Skeletal muscle tissue (tissue), 4 donors: Measurements from ENCODE around the gene KLHDC8A. TPM values are rescaled to one million over a fixed set of nuclear protein-coding genes. Genes with fewer than 3 reads are reported as not detected.
"Not testable (repeated sequence)": the region's sequence is repeated elsewhere in the genome, so short reads cannot be mapped to it uniquely, and the experiment has no call there.

Experiments used
- H3K27ac ChIP-seq: one replicate; pipeline ENCODE4 v1.7.0; 2013; ENCODE audit warnings: mild to moderate bottlenecking, low read depth, low read length, inconsistent platforms
- H3K27me3 ChIP-seq, 3 donors: one replicate each; pipeline ENCODE4 v1.7.0; 2013; ENCODE audit warnings: low read length in 3 of 3; ENCODE audit not compliant: control insufficient read depth in 3 of 3, insufficient read depth in 3 of 3
- H3K36me3 ChIP-seq, 3 donors: one replicate each; pipeline ENCODE4 v1.7.0; 2013; ENCODE audit warnings: low read length in 3 of 3; ENCODE audit not compliant: control insufficient read depth in 3 of 3, insufficient read depth in 3 of 3
- H3K4me1 ChIP-seq, 3 donors: one replicate each; pipeline ENCODE4 v1.7.0; 2013; ENCODE audit warnings: low read length in 3 of 3, mild to moderate bottlenecking in 3 of 3; ENCODE audit not compliant: control insufficient read depth in 3 of 3, insufficient read depth in 3 of 3
- H3K4me3 ChIP-seq, 3 donors: one replicate each; pipeline ENCODE4 v1.7.0; 2013; ENCODE audit warnings: low read length in 3 of 3
- H3K9ac ChIP-seq, 3 donors: one replicate each; pipeline ENCODE4 v1.7.0; 2013; ENCODE audit warnings: low read length in 3 of 3, mild to moderate bottlenecking in 3 of 3, moderate library complexity in 2 of 3, low read depth in 1 of 3
- H3K9me3 ChIP-seq, 3 donors: one replicate each; pipeline ENCODE4 v1.7.0; 2013; ENCODE audit warnings: low read length in 3 of 3; ENCODE audit not compliant: control insufficient read depth in 3 of 3
- total RNA-seq: library from RNA; depleted of rRNA; stranded (reverse); fragments of >200 nt; gene quantifications from one replicate; pipeline ENCODE4 v1.2.3, GENCODE V29; 2014
- donor health status: Osteomylitis.

The KLHDC8A gene
- total RNA-seq: 0.52 TPM

GRCh38 chr1:205356440-205357139 is at the start of gene KLHDC8A:
Gene KLHDC8A, minus strand, starts transcription at chr1:205356922. Its CDS starts 13,318 bp downstream, at chr1:205343604.
- H3K9me3 ChIP-seq: no peaks in the 10 kb centered on the region
- no peak within 1 kb of the TSS for H3K9ac ChIP-seq
- H3K4me1 ChIP-seq: peaks cover 0 to 5% (median 2%) of the 10 kb centered on the region in 3 donors
- no peak within 1 kb of the TSS for H3K27ac ChIP-seq
- H3K36me3 ChIP-seq: no peaks in the 10 kb centered on the region
- H3K4me3 ChIP-seq: no peak within 1 kb of the TSS
- H3K27me3 ChIP-seq: peaks cover 10 to 25% (median 15%) of the 10 kb centered on the region in 3 donors

GRCh38 chr1:205406252-205406651 is 49.5 kb upstream of the KLHDC8A start:
- not testable (repeated sequence) for H3K9ac ChIP-seq, H3K4me3 ChIP-seq, H3K4me1 ChIP-seq, H3K9me3 ChIP-seq, H3K27ac ChIP-seq, H3K27me3 ChIP-seq, H3K36me3 ChIP-seq

- H3K27ac ChIP-seq, H3K9ac ChIP-seq, H3K4me1 ChIP-seq, H3K36me3 ChIP-seq, H3K27me3 ChIP-seq, H3K4me3 ChIP-seq, H3K9me3 ChIP-seq: not testable (repeated sequence)
Measured at GRCh38 chr1:205404484-205404883, 47.8 kb upstream of the KLHDC8A start.

GRCh38 chr1:205398586-205398985 is 41.9 kb upstream of the KLHDC8A start:
- Histone ChIP-seq H3K4me3 (no peak overlapping the region), H3K27ac (no peak overlapping the region), H3K9ac (no peak overlapping the region), H3K36me3 (no peaks in the 10 kb centered on the region), H3K27me3 (no peaks in the 10 kb centered on the region), H3K4me1 (no peaks in the 10 kb centered on the region), H3K9me3 (no peaks in the 10 kb centered on the region)

- Histone ChIP-seq H3K27me3 (no peaks in the 10 kb centered on the region), H3K36me3 (no peaks in the 10 kb centered on the region), H3K4me3 (no peak overlapping the region), H3K9ac (no peak overlapping the region), H3K9me3 (no peaks in the 10 kb centered on the region), H3K4me1 (no peaks in the 10 kb centered on the region), H3K27ac (no peak overlapping the region)
Measured at GRCh38 chr1:205396967-205397616, 40.4 kb upstream of the KLHDC8A start.

GRCh38 chr1:205395616-205396015 is 38.9 kb upstream of the KLHDC8A start:
- H3K9me3 ChIP-seq: no peaks in the 10 kb centered on the region
- peaks cover 0 to 3% (median 3%) of the 10 kb centered on the region in 3 donors for H3K27me3 ChIP-seq
- no peaks in the 10 kb centered on the region for H3K36me3 ChIP-seq
- no peaks in the 10 kb centered on the region for H3K4me1 ChIP-seq
- H3K4me3 ChIP-seq: no peak overlapping the region
- H3K27ac ChIP-seq: no peak overlapping the region
- no peak overlapping the region for H3K9ac ChIP-seq

- Histone ChIP-seq H3K9ac (no peak overlapping the region), H3K27me3 (peaks cover 3 to 6% (median 3%) of the 10 kb centered on the region in 3 donors), H3K9me3 (no peaks in the 10 kb centered on the region), H3K4me3 (no peak overlapping the region), H3K36me3 (no peaks in the 10 kb centered on the region), H3K27ac (no peak overlapping the region), H3K4me1 (no peaks in the 10 kb centered on the region)
Measured at GRCh38 chr1:205392650-205393049, 35.9 kb upstream of the KLHDC8A start.

- Histone ChIP-seq H3K4me1 (no peaks in the 10 kb centered on the region), H3K27me3 (peaks cover 3 to 7% (median 3%) of the 10 kb centered on the region in 3 donors), H3K27ac (no peak overlapping the region), H3K4me3 (no peak overlapping the region), H3K9ac (no peak overlapping the region), H3K36me3 (no peaks in the 10 kb centered on the region), H3K9me3 (no peaks in the 10 kb centered on the region)
Measured at GRCh38 chr1:205391386-205391785, 34.7 kb upstream of the KLHDC8A start.

- H3K27ac ChIP-seq: no peak overlapping the region
- no peak overlapping the region for H3K9ac ChIP-seq
- H3K27me3 ChIP-seq: peaks cover 3 to 7% (median 3%) of the 10 kb centered on the region in 3 donors
- H3K4me1 ChIP-seq: no peaks in the 10 kb centered on the region
- H3K4me3 ChIP-seq: no peak overlapping the region
- no peaks in the 10 kb centered on the region for H3K9me3 ChIP-seq
- H3K36me3 ChIP-seq: no peaks in the 10 kb centered on the region
Measured at GRCh38 chr1:205387845-205388244, 31.1 kb upstream of the KLHDC8A start.

- H3K9me3 ChIP-seq, H3K4me3 ChIP-seq, H3K36me3 ChIP-seq, H3K9ac ChIP-seq, H3K4me1 ChIP-seq, H3K27ac ChIP-seq: not testable (repeated sequence)
- H3K27me3 ChIP-seq: peaks cover 5 to 14% (median 10%) of the 10 kb centered on the region in 3 donors
Measured at GRCh38 chr1:205382990-205383389, 26.3 kb upstream of the KLHDC8A start.
